Measurements from ENCODE around the gene MYL5.

- TF ChIP-seq CTCF (IDR thresholded peaks at IDR 0.05) (no peak), POLR2A (IDR thresholded peaks at IDR 0.05) (no peak)
Observed at GRCh38 chr4:692771-693554, 18.6 kb downstream of the MYL5 start.
